Left renal pelvis (tissue), 4 donors: ENCODE results near the gene PRR36. TPM values are rescaled to one million over a fixed set of nuclear protein-coding genes. Genes with fewer than 3 reads are reported as not detected.
"Not testable (repeated sequence)": the region's sequence is repeated elsewhere in the genome, so short reads cannot be mapped to it uniquely, and the experiment has no call there.

Source experiments
- DNase-seq, 4 donors: peaks; one replicate each; pipeline ENCODE4 v3.0.0-alpha.2; 2013; ENCODE audit warnings: low read depth in 4 of 4, low spot score in 3 of 4
- polyA plus RNA-seq, 4 donors: library from polyadenylated mRNA; unstranded; fragments of 120-200 nt; gene quantifications; one replicate each; pipeline ENCODE4 v1.2.1, GENCODE V29; 2013; ENCODE audit not compliant: insufficient read length in 4 of 4

Gene PRR36
- 1 to 10 TPM; 3.5 to 9.9 (median 6.8) TPM for polyA plus RNA-seq

DNA sequence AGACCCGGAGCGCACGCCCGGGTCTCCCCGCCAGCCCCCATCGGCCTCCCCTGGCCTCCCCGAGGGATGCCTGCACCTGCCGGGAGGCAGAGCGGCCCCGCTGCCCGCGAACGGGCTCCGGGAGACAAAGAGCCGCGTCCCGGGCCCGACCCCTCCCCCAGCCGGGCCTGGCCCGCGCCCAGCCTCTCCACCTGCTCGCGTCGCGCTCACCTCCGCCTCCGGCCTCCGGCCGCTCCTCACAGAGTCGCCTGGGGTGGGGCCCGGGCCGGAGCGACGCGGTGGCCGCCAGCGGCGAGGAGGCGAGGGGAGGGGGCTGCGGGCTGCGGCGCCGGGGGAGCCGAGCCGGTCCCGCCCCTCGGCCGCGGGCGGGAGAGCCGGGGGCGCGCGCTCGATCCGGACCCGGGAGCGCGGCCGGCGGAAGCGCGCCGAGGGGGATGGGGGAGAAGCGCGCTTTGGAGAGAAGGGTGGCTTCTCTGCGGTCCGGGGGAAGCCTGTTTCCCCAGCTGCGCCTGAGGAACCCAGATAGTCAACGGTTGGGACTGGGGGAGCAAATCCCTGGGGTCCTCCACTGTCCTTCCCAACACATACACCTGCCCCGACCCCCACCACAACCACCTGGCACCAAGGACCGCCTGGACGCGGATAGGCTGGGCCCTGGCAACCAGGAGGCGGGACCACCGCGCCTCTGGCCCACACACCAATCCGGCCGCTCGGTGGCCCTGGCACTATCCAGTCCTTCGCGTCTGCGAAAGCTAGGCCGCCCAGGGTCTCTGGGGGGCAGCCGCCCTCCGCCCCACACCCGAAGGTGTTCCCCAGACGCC lies at the start of gene PRR36:
Gene PRR36, minus strand, starts transcription at position 315 of the 821 bp plus-strand sequence. CDS start 701 bp downstream, outside the sequence.
- peak in 1 of 4 donors; percentile 61 for DNase-seq

DNA sequence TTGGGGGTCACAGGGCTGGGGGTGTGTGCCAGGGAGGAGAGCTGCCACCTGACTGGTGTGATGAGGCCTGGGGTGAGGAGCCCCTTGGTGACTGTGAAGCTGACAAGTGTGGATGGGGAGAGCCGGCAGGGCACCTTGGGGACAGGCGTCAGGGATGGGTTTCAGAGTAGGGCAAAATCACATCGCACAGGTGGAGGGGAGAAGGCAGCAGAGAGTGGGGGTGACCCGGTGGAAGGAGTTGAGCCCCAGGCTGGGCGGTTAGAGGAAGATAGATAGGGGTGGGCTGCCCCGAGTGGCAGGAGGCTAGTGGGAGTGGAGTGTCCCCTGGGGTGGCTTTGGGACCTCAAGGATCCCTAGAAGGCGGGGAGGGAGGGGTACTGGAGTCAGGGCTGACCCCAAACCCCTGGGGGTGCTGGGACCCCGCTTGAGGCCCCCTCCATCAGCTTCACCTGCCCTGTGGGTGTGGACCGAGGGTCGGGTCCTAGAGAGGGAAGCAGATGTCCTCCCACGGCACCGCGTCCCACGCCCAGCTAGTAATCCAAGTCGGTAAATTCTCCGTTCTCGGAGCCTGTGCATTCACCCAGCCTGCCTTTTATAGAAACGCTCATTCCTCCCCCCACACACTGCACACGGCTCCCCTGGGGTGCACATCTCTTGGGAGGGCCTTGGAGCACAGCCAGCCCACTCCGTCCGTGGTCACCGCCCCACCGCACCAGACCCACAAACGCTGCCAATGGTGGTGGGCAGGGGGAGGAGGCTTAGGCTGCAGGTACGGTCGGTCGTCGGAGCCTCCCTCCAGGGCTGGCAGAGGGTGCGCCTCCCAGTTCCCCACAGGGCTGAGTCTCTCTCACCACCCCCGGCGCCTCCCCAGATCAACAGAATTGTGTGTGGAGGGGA lies 49.4 kb upstream of the PRR36 start:
- DNase-seq = no peak

DNA sequence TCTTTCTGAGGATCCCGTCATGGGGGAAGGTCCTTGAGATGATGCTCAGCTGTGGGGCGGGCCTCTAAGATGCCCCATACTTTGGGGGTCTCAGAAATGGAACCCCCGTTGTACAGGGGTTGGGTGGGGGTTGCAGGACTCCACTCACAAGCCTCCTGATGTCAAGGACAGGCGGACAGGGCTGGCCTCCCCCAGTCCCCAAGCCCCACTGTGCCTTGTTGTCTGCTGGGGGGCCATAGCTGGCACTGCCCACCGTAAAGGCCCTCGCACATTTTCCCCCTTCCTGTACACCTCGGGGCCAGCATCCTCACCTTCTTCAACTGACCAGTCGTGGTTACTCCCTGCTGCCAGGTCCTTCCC lies 48.6 kb upstream of the PRR36 start:
- DNase-seq = no peak

DNA sequence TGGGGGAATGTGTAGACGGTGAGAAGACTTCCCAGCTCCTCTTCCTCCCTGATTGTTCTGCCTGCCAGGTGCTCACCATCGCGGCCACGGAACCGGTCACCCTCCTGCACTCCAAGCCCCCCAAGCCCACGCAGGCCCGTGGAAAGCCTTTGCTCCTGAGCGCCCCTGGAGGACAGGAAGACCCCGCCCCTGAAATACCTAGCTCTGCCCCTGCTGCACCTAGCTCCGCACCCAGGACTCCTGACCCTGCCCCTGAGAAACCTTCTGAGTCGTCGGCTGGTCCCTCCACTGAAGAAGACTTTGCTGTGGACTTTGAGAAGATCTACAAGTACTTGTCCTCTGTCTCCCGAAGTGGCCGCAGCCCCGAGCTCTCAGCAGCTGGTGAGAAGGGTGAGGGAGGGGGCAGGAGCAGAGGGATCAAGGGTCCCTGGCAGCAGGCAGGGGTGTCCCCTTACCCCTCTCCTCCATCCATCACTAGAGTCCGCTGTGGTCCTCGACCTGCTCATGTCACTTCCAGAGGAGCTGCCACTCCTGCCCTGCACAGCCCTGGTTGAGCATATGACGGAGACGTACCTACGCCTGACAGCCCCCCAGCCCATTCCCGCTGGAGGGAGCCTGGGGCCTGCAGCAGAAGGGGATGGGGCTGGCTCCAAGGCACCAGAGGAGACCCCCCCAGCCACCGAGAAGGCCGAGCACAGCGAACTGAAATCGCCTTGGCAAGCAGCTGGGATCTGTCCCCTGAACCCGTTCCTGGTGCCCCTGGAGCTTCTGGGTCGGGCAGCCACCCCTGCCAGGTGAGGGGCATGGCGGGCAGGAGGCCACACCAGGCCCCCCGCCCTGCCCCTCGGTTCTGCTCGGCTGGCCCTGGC lies 48.0 kb upstream of the PRR36 start:
- no peak for DNase-seq

DNA sequence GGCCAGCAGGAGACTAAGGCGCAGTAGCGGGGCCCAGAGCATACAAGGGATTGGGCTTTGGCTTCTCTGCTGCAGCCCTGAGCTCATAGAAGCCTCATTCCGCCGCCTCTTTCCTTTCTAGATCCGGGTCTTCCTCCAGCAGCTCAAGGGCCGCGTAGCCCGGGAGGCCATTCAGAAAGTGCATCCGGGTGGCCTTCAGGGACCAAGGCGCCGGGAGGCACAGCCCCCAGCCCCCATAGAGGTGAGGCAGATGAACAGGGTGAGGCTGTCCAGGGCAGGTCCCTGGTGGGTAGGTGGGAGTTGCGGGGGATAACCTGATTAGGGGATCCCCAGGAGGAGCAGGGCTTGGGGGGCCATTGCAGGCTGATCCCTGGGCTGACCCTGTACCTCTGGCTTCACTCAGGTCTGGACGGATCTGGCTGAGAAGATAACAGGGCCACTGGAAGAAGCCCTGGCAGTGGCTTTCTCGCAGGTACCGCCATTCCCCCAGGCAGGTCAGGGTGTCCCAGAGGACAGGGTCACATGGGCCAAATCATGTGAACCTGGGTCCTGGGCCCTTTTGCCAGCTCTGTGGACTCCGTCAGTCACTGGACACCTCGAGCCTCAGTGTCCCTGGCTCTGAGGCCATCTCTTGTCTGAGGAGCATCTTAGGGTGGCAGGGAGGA lies 47.2 kb upstream of the PRR36 start:
- no peak for DNase-seq

DNA sequence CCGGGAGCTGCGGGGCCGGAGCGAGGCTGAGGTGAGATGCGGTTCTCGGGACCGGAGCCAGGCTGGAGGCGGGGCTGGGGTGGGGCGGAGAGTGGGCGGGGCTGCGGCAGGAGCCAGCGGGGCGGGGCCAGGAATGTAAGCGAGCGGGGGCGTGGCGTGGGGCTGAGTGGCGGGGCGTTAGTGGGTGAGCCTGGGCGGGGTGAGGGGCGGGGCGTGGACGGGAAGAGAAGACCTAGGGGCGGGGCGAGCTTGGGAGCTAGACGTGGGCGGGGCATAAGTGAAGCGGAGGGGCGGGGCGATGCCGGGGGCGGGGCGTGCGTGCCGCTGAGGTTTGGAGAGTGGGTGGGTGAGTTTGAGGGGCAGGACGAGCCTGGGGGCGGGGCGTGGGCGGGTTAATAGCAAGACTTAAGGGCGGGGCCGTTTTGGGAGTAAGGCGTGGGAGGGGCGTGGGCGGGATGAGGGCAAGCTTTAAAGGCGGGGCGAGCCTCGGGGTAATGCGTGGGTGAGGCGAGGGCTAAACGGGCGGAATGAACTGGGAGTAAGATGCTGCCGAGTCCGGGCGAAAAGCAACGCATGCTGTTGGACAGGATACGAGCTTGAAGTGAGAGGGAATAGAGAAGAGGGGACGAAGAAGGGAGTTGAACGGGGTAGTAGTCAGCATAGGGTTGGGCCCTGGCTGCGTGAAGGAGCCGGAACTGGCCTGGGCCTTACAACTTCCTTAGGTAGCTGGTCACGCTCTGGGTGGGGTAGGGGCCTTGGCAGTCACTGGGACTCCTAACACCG lies 46.5 kb upstream of the PRR36 start:
- DNase-seq = peak; percentile 86 to 90 (median 88)

DNA sequence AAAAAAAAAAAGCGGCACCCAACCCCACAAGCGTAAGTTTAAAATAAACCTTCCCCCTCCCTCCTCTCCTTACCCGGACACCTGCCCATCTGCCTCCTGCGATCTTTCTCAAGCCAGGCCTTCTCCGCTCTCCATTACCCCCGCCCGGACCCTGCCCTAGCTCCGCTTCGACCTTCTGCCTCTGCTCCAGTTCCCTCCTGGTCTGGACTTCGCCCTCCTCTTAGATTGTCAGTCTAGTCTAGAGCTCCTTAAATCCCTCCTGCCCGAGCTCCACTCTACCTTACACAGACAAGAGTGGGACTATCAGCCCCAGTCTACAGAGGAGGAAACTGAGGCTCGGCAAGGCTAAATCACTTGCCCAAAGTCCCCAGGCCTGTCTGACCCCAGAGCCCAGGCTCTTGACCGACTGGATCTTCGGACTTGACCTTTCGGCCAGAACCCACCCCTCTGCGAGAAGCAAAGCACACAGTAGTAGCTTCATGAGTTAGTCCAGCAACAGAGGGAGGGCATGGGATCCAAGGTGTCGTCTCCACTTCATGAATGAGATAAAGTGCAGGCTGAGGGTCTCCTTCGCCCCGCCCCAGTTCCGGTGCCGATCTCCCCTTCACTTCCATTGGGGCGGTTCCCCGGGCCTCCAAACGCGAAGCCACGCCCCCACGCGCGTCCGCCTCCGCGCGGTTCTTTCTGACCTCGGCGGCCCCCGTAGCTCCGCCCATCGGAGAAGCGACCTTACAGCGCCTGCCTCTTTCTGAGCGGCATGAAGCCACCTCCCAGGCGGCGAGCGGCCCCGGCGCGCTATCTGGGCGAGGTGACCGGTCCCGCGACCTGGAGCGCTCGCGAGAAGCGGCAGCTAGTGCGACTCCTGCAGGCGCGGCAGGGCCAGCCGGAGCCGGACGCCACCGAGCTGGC lies 45.7 kb upstream of the PRR36 start, which contains the start of gene SNAPC2:
Gene SNAPC2, plus strand, starts transcription at position 729 of the 909 bp plus-strand sequence. Its CDS starts 29 bp downstream, at position 758.
- peak; percentile 85 to 88 (median 86) for DNase-seq

DNA sequence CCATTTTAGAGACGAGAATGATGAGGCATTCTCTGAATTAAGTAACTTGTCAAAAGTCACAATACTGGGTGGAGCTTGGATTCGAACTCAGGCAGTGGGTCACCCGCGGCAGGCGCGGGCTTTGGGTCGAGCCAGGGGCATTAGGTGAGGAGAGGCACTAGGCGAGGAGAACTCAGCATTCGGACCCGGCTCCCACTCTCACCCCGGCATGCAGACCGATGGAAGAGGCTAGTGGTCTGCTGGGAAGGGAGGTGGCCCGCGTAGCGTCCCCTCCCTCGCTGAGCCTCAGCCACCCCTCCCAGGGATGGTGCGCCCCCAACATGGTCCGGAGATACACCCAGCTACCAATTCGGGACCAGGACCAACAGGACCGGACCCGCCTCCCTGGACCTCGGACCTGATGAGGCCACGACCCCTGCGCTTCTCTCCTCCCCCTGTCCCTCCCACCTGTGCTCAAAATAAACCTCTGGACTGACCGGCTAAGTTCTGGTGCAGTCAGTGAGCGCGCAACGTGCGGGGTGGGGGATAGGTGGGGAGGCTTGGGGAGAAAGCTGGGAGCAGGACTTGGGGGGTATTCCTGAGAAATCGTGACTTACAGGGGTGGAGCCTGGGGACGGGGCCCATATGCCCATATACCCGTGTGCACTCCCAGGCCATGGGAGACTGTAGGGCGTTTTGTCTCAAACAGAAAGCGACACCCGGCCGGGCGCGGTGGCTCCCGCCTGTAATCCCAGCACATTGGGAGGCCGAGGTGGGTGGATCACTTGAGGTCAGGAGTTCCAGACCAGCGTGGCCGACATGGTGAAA lies 44.6 kb upstream of the PRR36 start:
- DNase-seq = no peak

DNA sequence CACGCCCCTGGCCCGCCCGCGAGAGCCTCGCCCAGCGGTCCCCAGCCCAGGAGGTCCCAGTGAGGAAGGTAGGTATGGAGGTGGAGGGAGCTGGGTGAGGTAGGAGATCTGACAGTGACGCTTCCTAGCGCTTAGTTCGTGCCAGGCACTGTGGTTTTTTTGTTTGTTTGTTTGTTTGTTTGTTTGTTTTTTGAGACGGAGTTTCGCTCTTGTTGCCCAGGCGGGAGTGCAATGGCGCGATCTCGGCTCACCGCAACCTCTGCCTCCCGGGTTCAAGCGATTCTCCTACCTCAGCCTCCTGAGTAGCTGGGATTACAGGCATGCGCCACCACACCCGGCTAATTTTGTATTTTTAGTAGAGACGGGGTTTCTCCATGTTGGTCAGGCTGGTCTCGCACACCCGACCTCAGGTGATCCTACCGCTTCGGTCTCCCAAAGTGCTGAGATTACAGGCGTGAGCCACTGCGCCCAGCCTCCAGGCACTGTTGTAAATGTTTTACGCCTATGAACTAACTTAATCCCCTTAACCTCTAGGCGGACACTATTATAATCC lies 43.9 kb upstream of the PRR36 start:
- DNase-seq = not testable (repeated sequence)

DNA sequence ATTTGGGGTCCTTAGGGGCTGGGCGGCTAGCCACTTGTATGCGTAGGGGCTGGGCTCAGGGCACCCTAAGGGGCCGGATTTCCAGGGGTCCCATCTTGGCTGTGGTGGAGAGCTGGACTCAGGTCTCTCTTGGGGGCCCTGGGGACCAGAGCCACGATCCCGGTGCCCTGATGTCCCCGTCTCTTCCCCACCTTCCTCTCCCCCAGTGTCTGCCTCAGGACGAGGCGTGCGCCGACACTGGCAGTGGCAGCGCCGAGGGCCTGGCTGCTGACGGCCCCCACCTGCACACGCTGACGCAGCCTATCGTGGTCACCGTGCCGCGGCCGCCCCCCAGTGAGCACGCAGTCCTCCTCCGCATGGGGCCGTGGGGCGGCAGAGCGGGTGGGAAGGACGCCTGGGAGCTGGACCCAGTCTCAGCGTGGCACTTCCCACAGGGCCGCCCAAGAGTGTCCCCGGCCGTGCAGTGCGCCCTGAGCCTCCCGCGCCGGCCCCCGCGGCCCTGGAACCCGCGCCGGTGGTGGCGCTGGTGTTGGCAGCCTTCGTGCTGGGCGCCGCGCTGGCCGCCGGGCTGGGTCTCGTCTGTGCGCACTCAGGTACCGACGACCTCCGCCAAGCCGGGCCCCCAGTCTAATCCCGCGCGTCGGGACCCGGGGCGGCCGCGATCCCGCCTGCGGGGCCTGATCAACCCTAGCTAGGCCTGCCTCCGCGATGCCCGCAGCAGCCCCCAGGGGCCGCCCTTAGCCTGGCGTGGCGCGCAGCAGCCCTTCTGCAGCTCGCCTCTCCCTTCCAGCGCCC lies 43.3 kb upstream of the PRR36 start:
- no peak for DNase-seq

DNA sequence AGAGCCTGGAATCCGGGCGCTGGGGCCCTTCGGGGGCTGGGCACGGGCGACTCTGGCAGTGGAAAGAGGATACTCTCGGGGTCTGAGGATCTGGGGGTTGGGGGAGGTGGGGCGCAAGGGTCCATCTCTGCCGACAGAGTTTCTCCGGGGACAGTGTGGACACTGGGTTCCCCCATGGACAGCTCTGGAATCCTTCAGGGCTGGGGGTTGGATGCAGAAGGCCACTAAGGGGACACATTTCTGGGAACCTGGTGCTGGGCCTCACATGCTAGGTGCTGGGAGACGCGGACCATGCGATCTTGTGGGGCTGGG lies 42.7 kb upstream of the PRR36 start:
- no peak for DNase-seq

DNA sequence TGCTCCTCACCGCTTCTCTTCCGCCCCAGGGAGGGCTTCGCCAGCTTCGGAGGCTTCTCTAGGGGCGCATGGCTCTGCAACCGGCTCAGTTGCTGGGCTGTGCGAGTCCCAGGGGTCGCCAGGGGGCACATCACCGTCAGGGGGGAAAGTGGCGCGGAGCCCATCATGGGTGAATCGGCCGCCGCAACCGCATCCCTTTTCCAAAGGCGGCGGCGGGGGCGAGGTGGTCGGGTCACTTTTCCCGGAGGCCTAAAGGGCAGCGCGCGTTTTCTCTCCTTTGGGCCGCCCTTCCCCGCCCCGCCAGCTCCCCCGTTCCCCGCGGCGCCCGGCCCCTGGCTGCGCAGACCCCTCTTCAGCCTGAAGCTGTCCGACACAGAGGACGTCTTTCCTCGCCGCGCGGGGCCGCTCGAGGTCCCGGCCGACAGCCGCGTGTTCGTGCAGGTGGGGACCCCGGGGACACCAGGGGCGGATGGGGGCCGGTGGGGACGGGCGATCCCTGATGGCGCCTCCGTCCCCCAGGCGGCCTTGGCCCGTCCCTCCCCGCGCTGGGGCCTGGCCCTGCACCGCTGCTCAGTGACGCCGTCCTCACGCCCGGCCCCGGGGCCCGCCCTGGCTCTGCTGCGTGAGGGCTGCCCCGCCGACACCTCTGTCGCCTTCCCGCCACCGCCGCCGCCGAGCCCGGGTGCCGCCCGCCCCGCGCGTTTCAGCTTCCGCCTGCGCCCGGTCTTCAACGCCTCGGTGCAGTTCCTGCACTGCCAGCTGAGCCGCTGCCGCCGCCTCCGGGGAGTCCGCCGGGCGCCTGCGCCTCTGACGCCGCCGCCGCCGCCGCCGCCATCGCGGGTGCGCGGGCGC lies 42.1 kb upstream of the PRR36 start:
- DNase-seq = no peak

DNA sequence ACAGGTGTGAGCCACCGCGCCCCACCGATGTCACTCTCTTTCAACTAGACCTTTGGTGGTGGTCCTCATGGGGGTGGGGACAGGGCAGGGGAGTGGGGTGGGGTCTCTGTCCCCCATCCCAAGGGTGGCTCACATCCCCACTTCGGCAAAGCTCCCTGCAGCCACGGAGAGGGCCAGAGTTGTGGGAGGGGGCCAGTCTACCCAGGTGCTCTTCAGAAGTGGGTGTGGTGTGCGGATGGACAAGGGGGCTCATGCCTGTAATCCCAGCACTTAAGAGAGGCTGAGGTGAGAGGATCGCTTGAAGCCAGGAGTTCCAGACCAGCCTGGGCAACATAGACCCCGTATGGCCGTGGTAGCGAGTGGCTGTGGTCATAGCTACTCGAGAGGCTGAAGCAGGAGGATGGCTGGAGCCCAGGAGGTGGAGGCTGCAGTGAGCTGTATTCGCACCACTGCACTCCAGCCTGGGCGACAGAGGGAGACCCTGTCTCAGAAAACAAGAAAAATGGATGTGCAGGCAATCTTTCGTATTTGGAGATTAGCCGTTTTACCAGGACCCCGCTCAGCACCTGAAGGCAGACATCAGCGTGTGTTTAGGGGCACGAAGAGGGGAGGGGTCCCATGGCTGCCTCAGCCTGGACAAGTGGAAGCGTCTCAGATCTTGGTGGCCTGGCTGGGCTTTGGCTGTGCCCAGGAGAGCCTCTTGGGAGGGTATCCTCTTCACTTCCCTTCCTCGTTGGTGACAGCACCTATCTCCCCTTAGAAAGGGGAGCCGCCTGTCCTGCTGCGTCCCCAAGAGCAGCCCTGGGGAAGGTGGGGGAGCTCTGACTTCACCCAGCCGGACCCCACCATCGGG lies 41.3 kb upstream of the PRR36 start:
- DNase-seq = no peak

DNA sequence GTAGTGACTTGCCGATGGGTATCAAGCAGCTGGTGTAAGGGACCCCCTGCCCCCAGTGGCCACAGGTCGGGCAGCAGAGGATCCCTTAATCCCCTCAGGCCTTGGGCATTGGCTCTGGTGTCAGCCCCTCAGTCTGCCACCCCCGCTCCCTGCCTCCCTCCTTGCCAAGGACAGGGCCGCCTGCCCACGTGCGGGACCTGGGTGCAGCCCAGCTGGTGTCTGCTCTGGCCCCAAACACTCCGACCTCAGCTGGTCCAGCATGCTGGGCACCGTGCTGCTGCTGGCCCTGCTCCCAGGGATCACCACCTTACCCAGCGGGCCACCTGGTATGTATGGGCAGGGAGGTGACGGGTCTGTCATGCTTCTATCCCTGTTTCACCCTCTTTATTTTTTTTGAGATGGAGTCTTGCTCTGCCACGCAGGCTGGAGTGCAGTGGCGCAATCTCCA lies 40.4 kb upstream of the PRR36 start, which contains the start of gene TGFBR3L:
Gene TGFBR3L, plus strand, starts transcription at position 233 of the 448 bp plus-strand sequence.
- DNase-seq = no peak
